ENCODE results near the gene AGXT.

DNA sequence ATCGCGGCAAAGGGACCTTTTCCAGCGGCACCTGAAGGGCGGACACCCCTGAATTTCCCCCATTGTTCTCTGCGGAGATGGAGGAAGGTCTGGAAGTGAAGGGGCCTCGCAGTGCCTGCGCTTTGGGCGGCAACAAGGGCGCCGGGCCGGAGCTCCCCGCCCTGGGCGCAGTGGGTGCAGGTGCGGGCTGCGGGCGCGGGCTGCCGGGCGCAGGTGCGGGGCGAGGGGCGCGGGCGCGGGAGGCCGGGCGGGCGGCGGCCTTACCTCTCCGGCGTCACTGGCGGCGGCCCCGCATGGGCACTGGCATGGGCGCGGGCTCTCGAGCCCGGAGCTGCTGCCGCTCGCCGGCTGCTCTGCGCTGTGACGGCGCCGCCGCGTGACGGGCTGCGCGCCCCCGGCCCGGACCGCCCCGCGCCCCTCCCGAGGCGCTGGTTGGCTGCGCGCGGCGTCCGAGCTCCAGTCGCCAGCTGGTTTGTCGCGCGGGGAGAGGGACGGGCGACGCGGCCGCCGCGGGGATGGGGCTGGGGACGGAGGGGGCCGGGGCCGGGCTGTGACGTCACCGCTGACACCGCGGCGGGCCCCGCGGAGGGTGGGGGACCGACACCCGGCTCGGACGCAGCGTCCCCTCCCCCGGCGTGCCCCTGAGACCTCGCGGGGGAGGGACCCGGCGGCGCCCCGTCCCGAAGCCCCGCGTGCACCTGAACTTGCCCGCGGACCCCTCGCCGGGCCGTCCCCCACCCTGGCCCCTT lies 48.6 kb upstream of the AGXT start, which contains the start of gene KIF1A:
- TF ChIP-seq BRCA1 (IDR thresholded peaks at IDR 0.05; ENCODE audit: low read depth, low read length): no peak
- TF ChIP-seq SRF (IDR thresholded peaks at IDR 0.05; ENCODE audit: low read depth, low read length): no peak
- TF ChIP-seq EP300 (IDR thresholded peaks at IDR 0.05; ENCODE audit: borderline replicate concordance in 1 of 2, low read depth in 2 of 2, low read length in 2 of 2): no peak
- TF ChIP-seq CHD1 (IDR thresholded peaks at IDR 0.05; ENCODE audit: low read depth, low read length): no peak
- peak in 1 of 2 experiments; percentile 74; a peak in 2 of 3 replicates for TF ChIP-seq POLR2A (IDR thresholded peaks at IDR 0.05; ENCODE audit: control extremely low read depth in 1 of 2, low read depth in 2 of 2, low read length in 2 of 2)
- no peak for TF ChIP-seq SP4 (IDR thresholded peaks at IDR 0.05; ENCODE audit: low read length)
- TF ChIP-seq CEBPB (IDR thresholded peaks at IDR 0.05; ENCODE audit: low read depth, low read length): no peak
- TF ChIP-seq, protein P1, sequence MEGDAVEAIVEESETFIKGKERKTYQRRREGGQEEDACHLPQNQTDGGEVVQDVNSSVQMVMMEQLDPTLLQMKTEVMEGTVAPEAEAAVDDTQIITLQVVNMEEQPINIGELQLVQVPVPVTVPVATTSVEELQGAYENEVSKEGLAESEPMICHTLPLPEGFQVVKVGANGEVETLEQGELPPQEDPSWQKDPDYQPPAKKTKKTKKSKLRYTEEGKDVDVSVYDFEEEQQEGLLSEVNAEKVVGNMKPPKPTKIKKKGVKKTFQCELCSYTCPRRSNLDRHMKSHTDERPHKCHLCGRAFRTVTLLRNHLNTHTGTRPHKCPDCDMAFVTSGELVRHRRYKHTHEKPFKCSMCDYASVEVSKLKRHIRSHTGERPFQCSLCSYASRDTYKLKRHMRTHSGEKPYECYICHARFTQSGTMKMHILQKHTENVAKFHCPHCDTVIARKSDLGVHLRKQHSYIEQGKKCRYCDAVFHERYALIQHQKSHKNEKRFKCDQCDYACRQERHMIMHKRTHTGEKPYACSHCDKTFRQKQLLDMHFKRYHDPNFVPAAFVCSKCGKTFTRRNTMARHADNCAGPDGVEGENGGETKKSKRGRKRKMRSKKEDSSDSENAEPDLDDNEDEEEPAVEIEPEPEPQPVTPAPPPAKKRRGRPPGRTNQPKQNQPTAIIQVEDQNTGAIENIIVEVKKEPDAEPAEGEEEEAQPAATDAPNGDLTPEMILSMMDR (IDR thresholded peaks at IDR 0.05; ENCODE audit: control extremely low read depth in 1 of 3, insufficient read depth in 1 of 3, low read depth in 1 of 3, low read length in 3 of 3): no peak

Data from H1 (cell line).